GM12878 (cell line): ENCODE data around the gene MGAT5. TPM values are rescaled to one million over a fixed set of nuclear protein-coding genes. Genes with fewer than 3 reads are reported as not detected.

Experiments
- ATAC-seq: fragments of 200-7000 bp; cut with Tn5 transposase; 3 replicates; pipeline ENCODE4 v1.9.1; 2020; ENCODE audit warnings: mild to moderate bottlenecking, moderate library complexity
- BruUV-seq: library from RNA; stranded (reverse); fragments of 400-500 nt; replicated peaks from 2 replicates; lab custom pipeline; 2021; lab: Mats Ljungman, UMichigan
- CTCF ChIA-PET: fragments of 300-600 bp; sonication (Branson Sonifier 250); formaldehyde crosslinking; extraction: SDS; loops from one replicate; lab custom pipeline; 2021; ENCODE audit warnings: inconsistent platforms; lab: Yijun Ruan, JAX
- POLR2A ChIA-PET: fragments of 350-600 bp; formaldehyde crosslinking; extraction: SDS; loops from one replicate; lab custom pipeline; 2021; ENCODE audit warnings: inconsistent platforms; lab: Charles Lee
- RAD21 ChIA-PET: fragments of 300-600 bp; sonication (Branson Sonifier 250); formaldehyde crosslinking; loops from one replicate; lab custom pipeline; 2023; ENCODE audit warnings: antibody characterized with exemption; ENCODE audit not compliant: unreplicated experiment; lab: Charles Lee
- SMC1A ChIA-PET: fragments of 300-600 bp; sonication (Branson Sonifier 250); formaldehyde crosslinking; loops from one replicate; lab custom pipeline; 2023; ENCODE audit not compliant: unreplicated experiment, uncharacterized antibody; lab: Charles Lee
- DNase-seq: peaks from one replicate; pipeline ENCODE4 v3.0.0-alpha.2; 2011; ENCODE audit warnings: low read depth, low spot score
- FAIRE-seq: peaks from 3 replicates; lab custom pipeline; 2011; peaks lifted over from hg19 to GRCh38; lab: Jason Lieb, UNC
- H2AFZ ChIP-seq: 2 replicates; pipeline ENCODE4 v1.6.0; 2011; ENCODE audit warnings: low read depth, low read length, control low read depth; ENCODE audit not compliant: control insufficient read depth
- H3K27ac ChIP-seq: 2 replicates; pipeline ENCODE4 v1.5.1; 2011; ENCODE audit warnings: control low read depth; ENCODE audit not compliant: control insufficient read depth, insufficient read depth
- H3K27me3 ChIP-seq, 2 experiments: replicated peaks in 1 of 2; 2 replicates each; pipeline versions ENCODE4 v1.6.0 to v1.6.1; 2011; ENCODE audit warnings: low read length in 1 of 2; ENCODE audit not compliant: control insufficient read depth in 2 of 2, insufficient read depth in 2 of 2
- H3K36me3 ChIP-seq, 2 experiments: 2 replicates each; pipeline ENCODE4 v1.5.1; 2011; ENCODE audit warnings: low read length in 1 of 2; ENCODE audit not compliant: control insufficient read depth in 2 of 2, insufficient read depth in 2 of 2
- H3K4me1 ChIP-seq: 2 replicates; pipeline ENCODE4 v1.6.1; 2011; ENCODE audit warnings: mild to moderate bottlenecking, low read length, moderate library complexity, mixed read lengths; ENCODE audit not compliant: control insufficient read depth, insufficient read depth
- H3K4me2 ChIP-seq: 2 replicates; pipeline ENCODE4 v1.6.0; 2011; ENCODE audit warnings: control low read depth; ENCODE audit not compliant: control insufficient read depth, insufficient read depth
- H3K4me3 ChIP-seq: fragments of 200-600 bp; sonication (generic); 2 replicates; pipeline ENCODE4 v1.5.1; 2016
- H3K79me2 ChIP-seq: 2 replicates; pipeline ENCODE4 v1.6.0; 2011; ENCODE audit warnings: low read length; ENCODE audit not compliant: control insufficient read depth, insufficient read depth
- H3K9ac ChIP-seq: 2 replicates; pipeline ENCODE4 v1.8.0; 2011; ENCODE audit warnings: low read length, control low read depth, mixed read lengths; ENCODE audit not compliant: control insufficient read depth, insufficient read depth
- H3K9me3 ChIP-seq: replicated peaks from 3 replicates; pipeline ENCODE4 v1.5.1; 2011; ENCODE audit warnings: mild to moderate bottlenecking, low read length; ENCODE audit not compliant: control insufficient read depth, insufficient read depth
- H4K20me1 ChIP-seq: 2 replicates; pipeline ENCODE4 v1.6.0; 2011; ENCODE audit not compliant: control insufficient read depth, insufficient read depth
- ATF3 ChIP-seq: IDR thresholded peaks from 2 replicates; pipeline ENCODE4 v1.6.1; 2011; ENCODE audit warnings: low read depth, mild to moderate bottlenecking, low read length, moderate library complexity, borderline replicate concordance; ENCODE audit errors: extremely low read depth
- FOS ChIP-seq: IDR thresholded peaks from 3 replicates; pipeline ENCODE4 v1.6.1; 2011; ENCODE audit warnings: borderline replicate concordance; ENCODE audit not compliant: insufficient read length; ENCODE audit errors: extremely low read depth
- HDGF ChIP-seq: fragments of 450-650 bp; IDR thresholded peaks from 2 replicates; pipeline ENCODE4 v1.6.1; 2016; ENCODE audit warnings: antibody characterized with exemption
- IKZF1 ChIP-seq: fragments of 450-650 bp; conservative IDR thresholded peaks from 2 replicates; pipeline ENCODE4 v1.6.1; 2017; ENCODE audit warnings: antibody characterized with exemption, mild to moderate bottlenecking
- MAX ChIP-seq: IDR thresholded peaks from 2 replicates; pipeline ENCODE4 v1.6.1; 2012; ENCODE audit warnings: low read depth, low read length, improper control_type of control experiment
- NR2F1 ChIP-seq: fragments of 450-650 bp; conservative IDR thresholded peaks from 2 replicates; pipeline ENCODE4 v1.6.1; 2017; ENCODE audit warnings: mild to moderate bottlenecking
- PBX3 ChIP-seq: IDR thresholded peaks from 2 replicates; pipeline ENCODE4 v1.6.1; 2011; ENCODE audit warnings: mild to moderate bottlenecking, low read depth, low read length, moderate library complexity; ENCODE audit not compliant: insufficient replicate concordance
- PRDM15 ChIP-seq: fragments of 450-650 bp; formaldehyde crosslinking; IDR thresholded peaks from 2 replicates; pipeline ENCODE4 v1.4.0; 2020; ENCODE audit warnings: mild to moderate bottlenecking, moderate library complexity
- RELB ChIP-seq: fragments of 450-650 bp; IDR thresholded peaks from 2 replicates; pipeline ENCODE4 v1.6.1; 2017; ENCODE audit warnings: low read depth, mild to moderate bottlenecking, moderate library complexity
- SREBF2 ChIP-seq: IDR thresholded peaks from 2 replicates; pipeline ENCODE4 v1.6.1; 2012; ENCODE audit warnings: mild to moderate bottlenecking, low read length
- TBL1XR1 ChIP-seq: IDR thresholded peaks from 2 replicates; pipeline ENCODE4 v1.6.1; 2012; ENCODE audit warnings: low read depth, low read length, improper control_type of control experiment
- TCF12 ChIP-seq: IDR thresholded peaks from 2 replicates; pipeline ENCODE4 v1.6.1; 2011; ENCODE audit warnings: low read depth, mild to moderate bottlenecking, low read length
- USF2 ChIP-seq: IDR thresholded peaks from 2 replicates; pipeline ENCODE4 v1.6.1; 2011; ENCODE audit warnings: low read depth, low read length, improper control_type of control experiment, borderline replicate concordance
- YY1 ChIP-seq: IDR thresholded peaks from 2 replicates; pipeline ENCODE4 v1.6.1; 2011; ENCODE audit warnings: low read depth, mild to moderate bottlenecking, low read length
- WGBS: methylation state at CpG from one replicate; pipeline ENCODE4 v1.1.6; 2016; ENCODE audit warnings: low lambda C conversion rate; ENCODE audit not compliant: insufficient replicate concordance, insufficient coverage; ENCODE audit errors: missing lambda C conversion rate; 5-methylcytosine and 5-hydroxymethylcytosine counted together
- in situ Hi-C: fragments of 300-500 bp; cut with MboI; formaldehyde crosslinking; loops from 9 replicates; pipeline ENCODE4 v1.14.3; 2018; ENCODE audit warnings: mixed read lengths
- intact Hi-C: fragments of 100-400 bp; cut with micrococcal nuclease; formaldehyde crosslinking; loops from one replicate; pipeline ENCODE4 v1.14.2; 2022; ENCODE audit not compliant: unreplicated experiment
- polyA plus RNA-seq, 11 experiments: library from polyadenylated mRNA; depleted of rRNA in 4 of 11; unstranded in 6 of 11; stranded (reverse) in 5 of 11; fragments of >200 nt; fragmentation: Nextera tagmentation in 4 of 11; fragmentation: Illumina TruSeq in 1 of 11; extraction: Ambion mirVana in 4 of 11; extraction: Trizol in 1 of 11; gene quantifications; 1 replicate in 1 of 11; 2 replicates in 10 of 11; pipeline versions ENCODE4 v1.2.1 to v1.2.3, GENCODE V29; 2011 to 2016; ENCODE audit warnings: inconsistent platforms in 2 of 11, missing spikeins in 2 of 11, low read depth in 1 of 11
- total RNA-seq, 4 experiments: library from RNA; depleted of rRNA in 3 of 4; stranded (reverse); fragments of >200 nt in 3 of 4; fragmentation: Illumina TruSeq in 1 of 4; extraction: Trizol in 1 of 4; gene quantifications; 2 replicates each; pipeline versions ENCODE4 v1.2.1 to v1.2.3, GENCODE V29; 2013 to 2021

Gene MGAT5
- total and polyA plus RNA-seq, 10 of the 15 experiments (the other 5 are each of a cell fraction or from before 2014, with no cell fraction given), result 4.9 to 104 (median 36.2) TPM

GRCh38 chr2:134346141-134346540 lies 92.3 kb downstream of the MGAT5 start:
- POLR2A ChIA-PET, result no interaction called here
- Histone ChIP-seq H3K36me3 (peaks cover 2 to 25% of the 10 kb centered on the region in 2 experiments), H3K9ac (no peak overlapping the region), H3K27me3 (no peaks in the 10 kb centered on the region), H2AFZ (no peak overlapping the region), H3K4me3 (no peak overlapping the region), H3K4me1 (no peaks in the 10 kb centered on the region), H3K4me2 (no peak overlapping the region), H3K79me2 (no peaks in the 10 kb centered on the region), H3K27ac (no peak overlapping the region), H4K20me1 (no peaks in the 10 kb centered on the region), H3K9me3 (no peaks in the 10 kb centered on the region)
- in situ Hi-C loops (no loop called here), intact Hi-C loops (no loop called here)
- DNase-seq, result no peak
- CTCF ChIA-PET, result interaction anchor here (0.9 to 1.1 kb wide), 2 partner anchors 13 to 50 kb away, joined by 3 read pairs; no protein-coding TSS in a partner anchor
- BruUV-seq, result no TSS peak
- ATAC-seq, result no peak
- whole genome bisulfite sequencing, result 98% methylated on average over 4 of the region's 4 CpGs
- SMC1A ChIA-PET, result interaction anchor here (1.1 to 2.4 kb wide), 2 partner anchors 66 to 228 kb away, joined by 3 to 6 read pairs; no protein-coding TSS in a partner anchor
- RAD21 ChIA-PET, result no interaction called here
- no peak for FAIRE-seq
- TF ChIP-seq TCF12 (no peak), NR2F1 (no peak), FOS (no peak), RELB (no peak), PRDM15 (CRISPR knock-in tag) (no peak), SREBF2 (no peak), TBL1XR1 (no peak), MAX (no peak), USF2 (no peak), ATF3 (no peak), IKZF1 (no peak), HDGF (no peak), YY1 (no peak), PBX3 (no peak)
